Activated CD8-positive, alpha-beta memory T cell treated with anti-CD3 and anti-CD28 coated beads for 4 hours (primary cell): ENCODE measurements around the gene ZCWPW1.
A peak's percentile ranks its signal among the peaks of the same experiment; 100 is the strongest.

Source experiments
- DNase-seq, 2 donors: peaks; one replicate each; pipeline ENCODE4 v3.0.0-alpha.2; 2020; ENCODE audit warnings: low read depth in 2 of 2

ZCWPW1 gene

DNA sequence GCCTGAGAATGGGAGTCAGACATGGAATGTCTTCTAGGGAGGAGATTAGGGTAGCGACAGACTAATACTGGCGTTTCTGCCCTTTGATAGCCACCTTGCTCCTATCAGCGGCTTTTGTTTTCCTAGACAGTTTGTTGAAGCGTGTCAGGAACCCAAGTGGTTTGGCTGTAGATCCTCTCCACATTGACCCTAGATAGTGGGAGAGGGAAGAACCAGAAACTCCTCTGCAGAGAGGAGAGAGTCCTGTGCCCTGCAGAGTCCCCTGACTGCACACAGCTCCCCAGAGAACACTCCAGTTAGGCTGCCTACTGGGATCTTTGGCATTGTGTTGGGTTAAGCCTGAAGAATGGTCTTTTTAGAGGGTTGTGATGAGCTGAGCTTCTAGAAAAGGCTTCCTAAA is 3.5 kb upstream of the ZCWPW1 start:
- no peak for DNase-seq

DNA sequence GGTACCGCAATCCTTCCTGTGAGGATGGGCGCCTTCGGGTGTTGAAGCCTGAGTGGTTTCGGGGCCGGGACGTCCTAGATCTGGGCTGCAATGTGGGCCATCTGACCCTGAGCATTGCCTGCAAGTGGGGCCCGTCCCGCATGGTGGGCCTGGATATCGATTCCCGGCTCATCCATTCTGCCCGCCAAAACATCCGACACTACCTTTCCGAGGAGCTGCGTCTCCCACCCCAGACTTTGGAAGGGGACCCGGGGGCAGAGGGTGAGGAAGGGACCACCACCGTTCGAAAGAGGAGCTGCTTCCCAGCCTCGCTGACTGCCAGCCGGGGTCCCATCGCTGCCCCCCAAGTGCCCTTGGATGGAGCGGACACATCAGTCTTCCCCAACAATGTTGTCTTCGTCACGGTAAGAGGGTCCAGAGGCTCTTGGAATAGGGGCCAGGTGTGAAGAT is 2.8 kb upstream of the ZCWPW1 start:
- DNase-seq = no peak

DNA sequence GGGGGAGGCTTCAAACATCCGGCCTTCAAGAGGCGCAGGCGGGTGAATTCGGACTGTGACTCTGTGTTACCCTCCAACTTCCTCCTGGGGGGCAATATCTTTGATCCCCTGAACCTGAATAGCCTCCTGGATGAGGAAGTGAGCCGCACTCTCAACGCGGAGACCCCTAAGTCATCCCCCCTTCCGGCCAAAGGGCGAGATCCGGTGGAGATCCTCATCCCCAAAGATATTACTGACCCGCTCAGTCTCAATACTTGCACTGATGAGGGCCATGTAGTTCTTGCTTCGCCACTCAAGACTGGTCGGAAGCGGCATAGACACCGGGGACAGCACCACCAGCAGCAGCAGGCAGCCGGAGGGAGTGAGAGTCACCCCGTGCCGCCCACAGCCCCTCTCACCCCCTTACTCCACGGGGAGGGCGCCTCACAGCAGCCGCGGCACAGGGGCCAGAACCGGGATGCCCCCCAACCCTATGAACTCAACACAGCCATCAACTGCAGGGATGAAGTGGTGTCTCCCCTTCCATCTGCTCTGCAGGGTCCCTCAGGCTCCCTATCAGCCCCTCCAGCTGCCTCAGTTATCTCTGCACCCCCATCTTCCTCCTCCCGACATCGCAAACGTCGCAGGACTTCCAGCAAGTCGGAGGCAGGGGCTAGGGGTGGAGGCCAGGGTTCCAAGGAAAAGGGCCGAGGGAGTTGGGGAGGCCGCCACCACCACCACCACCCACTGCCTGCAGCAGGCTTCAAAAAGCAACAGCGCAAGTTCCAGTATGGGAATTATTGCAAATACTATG is 2.2 kb upstream of the ZCWPW1 start:
- DNase-seq = peak in 1 of 2 donors; percentile 20

DNA sequence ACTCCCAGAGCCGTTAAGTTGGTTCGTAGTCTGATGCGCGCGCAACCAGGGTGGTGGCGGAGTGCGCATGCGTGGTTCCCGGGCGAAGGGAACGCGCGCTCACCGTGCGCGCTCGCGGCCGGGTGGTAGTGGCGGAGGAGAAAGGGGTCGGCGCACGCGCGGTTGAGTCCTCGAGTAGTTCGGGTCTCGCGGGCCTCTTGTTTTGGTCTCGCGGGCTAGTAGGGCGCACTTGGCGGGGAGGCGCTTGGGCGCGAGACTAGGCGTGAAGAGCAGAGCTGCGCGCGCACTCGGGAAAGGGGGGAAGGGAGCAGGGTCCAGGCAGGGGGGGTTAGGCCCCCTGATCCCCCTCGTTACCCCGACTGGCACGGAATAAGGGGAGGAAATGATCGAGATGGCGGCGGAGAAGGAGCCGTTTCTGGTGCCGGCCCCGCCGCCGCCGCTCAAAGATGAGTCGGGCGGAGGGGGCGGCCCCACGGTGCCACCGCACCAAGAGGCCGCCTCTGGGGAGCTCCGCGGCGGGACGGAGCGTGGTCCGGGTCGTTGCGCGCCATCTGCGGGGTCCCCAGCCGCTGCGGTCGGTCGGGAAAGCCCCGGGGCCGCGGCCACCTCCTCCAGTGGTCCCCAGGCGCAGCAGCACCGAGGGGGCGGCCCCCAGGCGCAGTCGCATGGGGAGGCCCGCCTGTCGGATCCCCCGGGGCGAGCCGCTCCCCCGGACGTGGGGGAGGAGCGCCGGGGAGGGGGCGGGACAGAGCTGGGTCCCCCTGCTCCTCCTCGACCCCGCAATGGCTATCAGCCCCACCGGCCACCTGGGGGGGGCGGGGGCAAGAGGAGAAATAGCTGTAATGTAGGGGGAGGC is 1.4 kb upstream of the ZCWPW1 start, which contains the start of gene MEPCE:
MEPCE (plus strand) TSS at position 195 of the 856 bp plus-strand sequence; CDS start at position 383, 188 bp downstream.
- peak; percentile 92 for DNase-seq

DNA sequence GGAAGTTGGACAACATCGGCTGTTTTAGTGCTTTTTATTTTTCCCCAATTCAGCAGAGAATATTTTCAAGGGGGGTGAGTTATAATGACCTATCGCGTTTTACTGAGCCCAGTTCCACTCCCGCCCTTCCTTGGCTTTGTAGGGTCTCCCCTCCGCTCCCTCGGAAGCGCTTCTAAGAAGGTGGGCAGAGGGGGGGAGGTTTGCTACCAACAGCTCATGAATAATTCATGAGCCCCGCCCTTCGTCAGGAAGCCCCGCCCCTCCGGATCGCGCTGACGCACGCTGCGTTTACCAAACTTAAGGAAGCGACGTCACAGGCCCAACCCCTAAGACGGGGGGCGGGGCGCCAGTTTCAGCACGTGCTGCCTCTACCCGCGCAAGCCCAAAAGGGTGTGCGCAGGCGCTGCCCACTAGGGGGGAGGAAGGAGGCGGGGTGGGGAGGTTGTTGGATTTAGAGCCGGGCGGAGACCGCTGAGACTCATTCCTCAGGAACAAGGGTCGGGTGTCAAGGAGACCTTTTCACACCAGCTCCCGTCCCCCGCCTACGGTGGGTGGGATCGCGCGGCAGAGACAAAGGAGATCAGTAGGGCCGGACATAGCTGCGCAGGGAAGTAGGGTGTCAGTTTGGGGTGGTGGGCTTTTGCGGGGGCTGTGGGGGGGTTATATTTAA is 599 bp upstream of the ZCWPW1 start:
- DNase-seq = peak; percentile 100

DNA sequence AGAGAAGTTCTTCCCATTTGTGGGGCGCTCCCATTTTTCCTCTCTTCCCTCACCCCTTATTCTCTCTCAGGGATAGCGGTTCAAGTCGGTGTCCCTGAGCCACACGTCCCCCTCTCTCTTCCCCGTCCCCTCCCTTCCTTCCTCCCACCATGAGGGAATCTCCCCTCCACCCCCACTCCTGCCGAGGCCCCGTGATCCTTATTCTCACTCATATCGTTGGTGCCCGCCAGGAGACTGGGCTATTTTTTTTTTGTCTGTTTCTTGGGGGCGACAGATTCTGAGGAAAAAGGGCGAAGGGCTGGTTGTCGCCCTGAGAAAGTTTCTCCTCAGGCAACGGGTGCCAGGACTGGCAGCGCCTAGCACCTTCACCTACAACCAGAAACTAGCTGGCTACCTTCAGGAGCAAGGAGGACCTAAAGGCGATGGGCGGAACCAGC is 723 bp downstream of the ZCWPW1 start:
- DNase-seq = no peak

DNA sequence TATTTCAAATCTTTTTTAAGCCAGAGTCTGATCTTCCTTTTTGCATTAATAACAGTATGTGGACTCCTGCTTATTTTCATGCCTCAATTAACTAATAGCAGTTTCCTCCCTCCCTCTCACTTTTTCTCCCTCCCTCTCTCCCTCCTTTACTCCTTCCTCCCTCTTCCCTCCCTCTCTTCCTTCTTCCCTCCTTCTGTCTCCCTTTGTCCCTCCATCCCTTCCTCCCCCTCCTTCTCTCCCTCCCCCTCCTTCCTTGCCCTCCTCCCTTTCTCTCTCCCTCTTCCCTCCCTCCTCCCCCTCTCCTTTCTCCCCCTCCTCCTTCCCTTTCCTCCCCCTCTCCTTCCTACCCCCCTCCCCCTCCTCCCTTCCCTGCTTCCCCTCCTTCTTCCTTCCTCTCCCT is 2.0 kb downstream of the ZCWPW1 start:
- DNase-seq = no peak

DNA sequence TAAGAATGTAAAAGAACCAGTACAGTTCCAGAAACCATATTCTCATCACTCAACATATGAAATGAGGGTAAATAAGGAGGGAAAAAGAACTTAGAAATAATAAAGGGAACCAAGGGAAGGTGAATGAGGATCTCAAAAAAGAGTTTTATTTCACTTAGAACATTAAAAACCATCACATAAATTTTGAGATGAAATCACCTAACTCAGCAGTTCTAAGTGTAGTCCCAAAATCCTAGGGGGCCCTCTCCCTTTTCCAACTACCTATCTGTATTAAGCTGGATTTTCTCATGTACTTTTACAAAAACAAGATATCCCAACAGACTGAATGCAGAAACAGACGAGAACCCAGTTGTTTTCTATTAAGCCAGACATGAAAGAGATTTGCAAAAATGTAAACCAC is 3.2 kb downstream of the ZCWPW1 start:
- DNase-seq = no peak

DNA sequence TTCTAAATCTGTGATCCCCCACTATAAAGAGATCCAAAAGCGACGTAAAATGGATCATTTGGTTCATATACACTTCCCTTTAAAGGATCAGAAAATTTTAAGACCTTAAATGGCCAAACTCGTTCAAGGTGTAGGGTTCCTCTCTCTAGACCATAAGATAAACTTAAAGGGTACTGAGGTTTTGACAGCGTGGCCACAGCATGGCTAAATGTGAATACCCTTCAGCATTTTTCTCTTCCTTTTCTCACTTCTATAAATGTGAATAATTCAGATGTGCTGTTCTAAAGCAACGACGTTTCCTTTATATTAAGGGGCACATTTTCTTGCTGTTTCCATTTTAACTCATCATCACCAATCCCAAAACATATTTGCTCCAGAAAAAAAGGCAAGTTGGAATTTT is 5.2 kb downstream of the ZCWPW1 start:
- no peak for DNase-seq

DNA sequence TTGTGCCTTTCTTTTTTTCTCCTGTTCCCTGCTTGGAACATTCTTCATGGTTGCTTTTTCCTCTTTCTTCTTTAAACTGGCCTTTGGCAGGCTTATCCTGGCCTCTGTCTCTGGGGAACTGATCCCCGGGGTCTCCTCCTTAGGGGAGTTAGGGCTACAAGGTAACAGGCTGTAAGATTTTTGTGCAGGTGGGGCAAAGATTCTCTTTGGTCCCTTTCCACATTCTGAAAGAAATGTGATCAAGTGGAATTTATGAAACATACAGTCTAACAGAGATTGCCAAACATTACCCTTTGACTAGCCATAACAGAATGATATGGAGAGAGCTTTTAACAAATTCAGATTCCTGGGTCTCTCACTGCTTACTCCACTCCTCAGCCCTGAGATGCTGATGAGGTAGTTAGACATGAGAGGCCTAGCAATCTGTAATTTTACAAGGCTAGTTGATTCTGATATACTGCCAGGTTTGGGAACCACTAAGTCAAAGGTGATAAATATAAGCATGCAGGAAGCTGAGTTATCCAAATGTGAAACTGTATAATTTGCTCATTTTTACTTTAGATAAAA is 8.8 kb downstream of the ZCWPW1 start:
- DNase-seq = no peak

DNA sequence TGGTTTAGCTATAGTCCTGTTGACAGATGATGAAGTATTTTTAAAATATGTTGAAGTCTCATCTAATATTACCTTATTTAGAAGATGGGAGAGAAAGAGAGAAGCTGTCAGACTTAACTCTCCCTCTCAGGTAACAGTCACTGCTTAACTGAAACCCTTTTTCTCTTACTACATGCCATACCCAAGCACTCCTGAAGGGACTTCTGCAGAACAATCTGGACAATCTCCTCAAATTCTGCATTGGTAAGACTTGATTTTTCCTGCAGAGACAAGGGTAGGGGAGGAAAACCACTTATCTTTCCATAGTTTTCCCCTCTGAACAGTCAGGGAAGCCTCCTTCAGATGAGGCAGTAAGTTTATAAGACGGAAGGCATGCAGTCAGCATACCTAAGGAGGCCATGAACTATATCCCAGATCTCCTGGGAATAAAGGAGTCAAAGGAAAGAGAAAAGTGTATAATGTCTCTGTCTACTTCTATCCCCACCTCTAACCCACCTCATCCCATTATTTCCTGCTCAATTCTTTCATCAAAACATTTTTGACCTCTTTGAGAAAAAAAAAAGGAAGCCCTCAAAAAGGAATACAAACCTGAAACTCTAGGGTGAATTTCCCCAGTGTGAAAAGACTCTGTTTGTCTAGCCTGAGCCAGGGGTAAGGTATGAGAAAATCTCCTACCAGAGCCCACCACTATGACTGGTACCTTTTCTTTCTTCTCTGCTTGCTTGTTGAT is 9.4 kb downstream of the ZCWPW1 start:
- DNase-seq = no peak

DNA sequence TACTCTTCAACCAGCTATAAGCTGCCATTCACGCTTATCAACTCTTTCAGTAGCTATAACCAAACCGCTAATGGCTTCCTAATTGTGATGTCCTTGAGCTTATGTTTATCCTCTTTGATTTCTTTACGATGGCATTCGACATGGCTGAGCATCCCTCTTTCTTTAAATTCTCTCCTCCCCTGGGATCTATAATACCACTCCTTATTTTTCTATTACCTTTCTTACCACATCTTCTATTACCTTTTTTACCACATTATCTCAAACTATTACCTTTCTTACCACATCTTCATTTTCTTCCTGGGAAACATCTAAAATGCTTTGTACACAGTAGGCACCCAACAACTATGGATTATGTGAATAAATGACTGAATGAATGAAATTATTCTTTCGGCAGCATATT is 13.1 kb downstream of the ZCWPW1 start:
- no peak for DNase-seq

DNA sequence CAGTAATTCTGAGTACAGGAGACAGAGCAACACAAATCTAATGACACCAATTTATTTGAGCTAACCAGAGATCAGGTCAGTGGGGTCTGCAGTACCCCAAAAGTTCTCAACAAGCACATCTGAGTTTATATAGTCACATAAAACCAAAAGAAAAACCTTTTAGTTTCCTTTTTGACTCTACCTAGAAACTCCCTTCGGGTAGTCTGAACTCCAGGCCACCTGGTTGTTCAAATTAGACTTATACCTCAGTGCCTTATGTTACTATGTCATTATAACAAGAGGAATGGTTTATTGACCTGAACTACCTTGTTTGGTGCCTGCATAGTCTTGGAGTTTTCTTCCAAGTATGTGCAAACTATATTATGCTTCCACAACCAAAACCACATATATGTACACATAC is 14.6 kb downstream of the ZCWPW1 start:
- DNase-seq = no peak

DNA sequence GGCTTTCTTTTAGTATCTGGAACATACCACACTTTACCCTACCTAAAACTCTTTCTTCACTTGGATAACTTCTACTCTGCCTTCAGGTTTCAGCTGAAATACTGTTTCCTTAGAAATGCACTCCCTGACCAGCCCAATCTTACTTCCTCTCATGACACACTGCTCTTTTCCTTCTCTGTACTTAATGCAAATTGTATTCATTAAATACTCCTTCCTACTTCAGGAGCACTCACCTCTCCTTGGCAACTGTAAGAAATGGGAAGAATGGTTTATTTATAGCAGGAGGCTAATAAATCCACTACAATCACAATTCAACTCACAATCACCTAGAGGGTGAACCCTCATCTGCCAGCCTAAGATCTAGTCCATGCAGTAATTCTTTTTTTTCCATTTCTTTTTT is 15.2 kb downstream of the ZCWPW1 start:
- DNase-seq = no peak

DNA sequence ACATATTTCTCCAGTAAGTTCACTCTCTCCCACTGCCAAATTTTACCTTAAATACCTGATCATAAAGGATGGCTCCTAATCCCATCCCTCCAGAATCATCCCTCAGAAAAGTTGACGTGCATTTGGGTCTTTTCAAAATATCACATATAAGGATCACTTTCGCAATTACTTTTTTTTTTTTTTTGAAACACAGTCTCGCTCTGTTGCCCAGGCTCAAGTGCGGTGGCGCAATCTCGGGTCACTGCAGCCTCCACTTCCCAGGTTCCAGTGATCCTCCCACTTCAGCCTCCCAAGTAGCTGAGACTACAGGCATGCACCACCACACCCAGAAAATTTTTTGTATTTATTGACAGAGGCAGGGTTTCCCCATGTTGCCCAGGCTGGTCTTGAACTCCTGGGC is 17.4 kb downstream of the ZCWPW1 start:
- DNase-seq = no peak

DNA sequence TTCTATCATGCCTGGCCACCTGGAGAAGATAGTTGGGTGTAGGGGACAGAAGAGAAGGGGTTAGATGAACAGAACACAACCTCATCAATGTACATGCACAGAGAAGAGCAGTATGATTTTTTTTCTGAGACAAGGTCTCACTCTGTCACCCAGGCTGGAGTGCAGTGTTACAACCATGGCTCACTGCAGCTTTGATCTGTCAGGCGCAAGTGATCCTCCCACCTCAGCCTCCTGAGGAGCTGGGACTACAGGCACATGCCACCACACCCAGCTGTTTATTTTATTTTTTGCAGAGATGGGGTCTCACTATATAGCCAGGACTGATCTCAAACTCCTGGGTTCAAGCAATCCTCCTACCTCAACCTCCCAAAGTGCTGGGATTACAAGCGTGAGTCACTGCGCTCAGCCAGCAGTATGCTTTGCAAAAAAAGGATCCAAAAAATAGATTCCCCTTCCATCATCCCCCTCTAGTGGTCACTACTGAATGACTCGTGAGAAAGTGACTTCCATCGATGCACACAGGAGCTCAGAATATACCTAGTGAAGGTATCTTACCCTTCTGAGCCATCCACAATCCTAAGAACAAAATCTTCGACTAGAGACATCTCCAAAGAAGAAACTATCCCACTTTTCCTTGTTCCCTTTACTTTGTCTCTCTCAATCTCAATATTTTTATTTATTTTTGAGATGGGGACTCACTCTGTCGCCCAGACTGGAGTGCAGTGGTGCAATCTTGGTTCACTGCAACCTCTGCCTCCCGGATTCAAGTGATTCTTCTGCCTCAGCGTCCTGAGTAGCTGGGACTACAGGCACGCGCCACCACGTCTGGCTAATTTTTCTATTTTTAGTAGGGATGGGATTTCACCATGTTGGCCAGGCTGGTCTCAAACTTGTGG is 21.0 kb downstream of the ZCWPW1 start:
- DNase-seq = no peak

DNA sequence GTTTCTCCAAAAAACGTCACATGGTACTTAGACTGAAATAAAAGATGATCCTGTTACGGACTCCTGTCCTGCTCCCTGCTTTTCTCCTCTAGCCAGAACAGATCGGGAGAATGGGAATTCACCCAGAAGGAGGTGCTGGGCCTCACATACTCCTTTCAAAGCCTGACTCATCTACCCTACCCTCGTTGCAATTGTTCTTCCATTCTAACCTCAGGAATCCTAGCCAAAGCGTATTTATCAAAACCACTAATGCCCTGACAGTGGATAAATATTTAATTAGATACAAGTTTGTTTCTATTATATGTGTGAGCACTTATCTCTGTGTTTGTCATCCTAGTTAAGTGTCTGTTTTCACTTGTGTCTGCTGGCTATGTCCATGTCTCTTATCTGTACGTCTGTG is 21.7 kb downstream of the ZCWPW1 start:
- no peak for DNase-seq

DNA sequence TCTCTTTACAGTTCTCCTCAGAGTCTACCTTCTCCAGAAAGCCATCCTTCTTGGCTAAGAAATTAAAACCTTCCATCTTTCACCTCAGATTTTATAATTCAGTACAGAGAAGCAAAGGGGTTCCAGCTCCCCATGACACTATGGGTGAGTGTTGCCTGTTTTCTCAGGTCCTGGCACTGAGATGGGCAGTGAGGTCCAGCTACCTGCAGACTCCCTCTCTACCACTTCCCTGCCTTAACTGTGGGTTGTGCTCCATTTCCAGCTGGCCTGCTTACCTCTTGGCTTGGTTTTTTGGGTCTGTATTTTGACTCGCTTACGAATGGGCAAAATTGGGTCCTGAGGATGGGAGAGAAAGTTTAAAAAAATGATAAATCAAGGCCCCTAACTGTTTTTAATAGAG is 26.3 kb downstream of the ZCWPW1 start:
- DNase-seq = no peak

DNA sequence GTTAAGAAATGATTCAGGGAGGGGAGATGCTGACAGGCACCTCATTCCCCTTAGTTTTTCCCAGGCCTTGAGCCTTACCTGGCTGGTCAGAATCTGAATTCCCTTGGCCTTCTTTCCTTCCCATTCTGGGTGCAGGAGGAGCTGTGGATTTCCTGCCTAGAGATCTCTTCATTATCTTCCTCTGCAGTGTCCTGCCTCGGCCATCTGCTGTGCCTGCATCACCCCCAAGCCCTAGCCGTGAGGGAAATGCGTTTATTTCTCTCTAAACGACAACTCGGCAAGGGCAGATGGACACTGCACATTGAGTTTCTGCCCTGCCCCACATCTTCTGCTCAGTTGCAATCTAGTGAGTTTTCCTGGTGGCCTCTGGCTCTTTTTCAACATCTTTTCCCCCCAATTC is 26.7 kb downstream of the ZCWPW1 start:
- DNase-seq = no peak

DNA sequence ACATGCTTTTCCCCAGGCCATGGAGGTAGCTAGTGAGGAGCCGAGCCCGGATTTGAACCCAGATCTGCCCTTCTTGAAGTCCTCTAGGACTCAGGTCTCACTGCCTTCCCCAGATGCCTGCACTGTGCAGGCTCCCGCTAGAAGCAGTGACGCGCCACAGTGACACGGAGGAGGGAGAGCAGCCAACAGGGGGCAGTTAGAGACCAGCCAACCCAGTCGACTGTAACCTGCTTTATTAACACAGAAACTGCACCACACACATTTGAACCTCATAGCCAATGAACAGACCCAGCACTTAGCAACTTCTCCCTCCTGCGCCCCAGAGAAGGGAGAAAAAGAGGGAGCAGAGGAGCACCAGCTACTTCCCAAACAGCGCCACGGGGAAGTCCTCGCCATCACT is 27.8 kb downstream of the ZCWPW1 start:
- no peak for DNase-seq
